Panc1 (cell line): ENCODE data around the gene ELMO1.

Experiments used
- CTCF ChIP-seq: fragments of 450-650 bp; IDR thresholded peaks from 2 replicates; pipeline ENCODE4 v1.5.1; 2017; ENCODE audit warnings: mild to moderate bottlenecking
- REST ChIP-seq, 2 experiments: IDR thresholded peaks; 2 replicates each; pipeline ENCODE4 v1.6.1; 2011 to 2012; ENCODE audit warnings: low read depth in 2 of 2, control low read depth in 1 of 2, low read length in 1 of 2, mild to moderate bottlenecking in 1 of 2, moderate library complexity in 1 of 2; ENCODE audit not compliant: insufficient read depth in 1 of 2
- SIN3A ChIP-seq: IDR thresholded peaks from 2 replicates; pipeline ENCODE4 v1.6.1; 2012; ENCODE audit warnings: low read depth, mild to moderate bottlenecking, low read length, moderate library complexity, borderline replicate concordance; ENCODE audit not compliant: insufficient read depth
- TCF7L2 ChIP-seq: IDR thresholded peaks from 2 replicates; pipeline ENCODE4 v1.6.1; 2011; ENCODE audit warnings: mild to moderate bottlenecking, low read depth, low read length, inconsistent platforms

DNA sequence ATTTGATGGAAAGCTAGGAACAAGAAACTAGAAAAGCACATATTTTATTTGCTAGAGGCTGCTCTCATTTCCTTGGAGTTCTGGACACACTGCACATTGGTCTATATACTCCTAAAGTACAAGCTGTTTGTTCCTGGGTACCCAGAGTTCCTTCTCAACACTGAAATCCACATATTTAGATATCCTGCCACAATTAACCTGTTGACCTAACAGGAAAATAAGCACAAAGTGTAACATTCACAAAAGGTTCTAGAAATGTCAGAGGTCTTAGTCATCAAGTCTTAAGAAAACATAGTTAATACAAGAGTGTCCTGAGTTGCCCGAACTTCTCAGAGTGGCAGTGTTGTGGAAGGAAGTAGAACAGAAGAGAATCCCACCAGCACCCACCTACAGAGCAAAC lies 115.6 kb downstream of the ELMO1 start:
- TF ChIP-seq SIN3A (no peak), TCF7L2 (no peak), CTCF (no peak), REST (IDR thresholded peaks at IDR 0.05; ENCODE audit: insufficient read depth in 1 of 2, low read depth in 2 of 2, low read length in 1 of 2) (no peak)
